ENCODE results near the gene GNRHR.
A peak's percentile ranks its signal among the peaks of the same experiment; 100 is the strongest.
"Not testable (repeated sequence)": the region's sequence is repeated elsewhere in the genome, so short reads cannot be mapped to it uniquely, and the experiment has no call there.

Gene GNRHR

DNA sequence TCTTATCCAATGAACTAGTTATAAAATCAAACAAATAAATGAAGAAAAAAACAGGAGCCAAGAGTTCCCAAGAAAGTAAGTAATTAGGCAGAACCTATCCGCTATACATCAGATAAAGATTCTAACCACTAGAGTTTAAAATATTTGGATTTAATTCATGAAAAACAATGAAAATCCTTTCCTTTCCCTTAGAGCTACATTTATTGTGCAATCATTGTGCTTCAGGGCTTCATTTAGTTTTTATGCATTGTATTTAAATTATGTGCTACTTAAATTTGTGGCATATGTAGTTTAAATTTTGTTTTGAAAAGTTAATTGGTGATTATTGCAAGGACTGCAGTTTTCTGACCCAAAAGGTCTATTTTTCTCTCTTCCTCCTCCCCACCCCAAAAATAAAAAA lies 17.9 kb downstream of the GNRHR start:
- no peak overlapping the region for H3K18ac ChIP-seq (ENCODE audit: low read depth in 1 of 2, low read length in 2 of 2)
- no peak overlapping the region for H4K8ac ChIP-seq (ENCODE audit: low read length)
- H2AK5ac ChIP-seq (ENCODE audit: low read length, severe bottlenecking), result no peak overlapping the region
- peaks cover 0 to 3% of the 10 kb centered on the region in 2 experiments for H3K36me3 ChIP-seq (ENCODE audit: control insufficient read depth in 1 of 2, insufficient read depth in 2 of 2, low read depth in 1 of 2, low read length in 2 of 2)
- no peaks in the 10 kb centered on the region for H3K9me3 ChIP-seq (ENCODE audit: control insufficient read depth, low read length)
- no peak overlapping the region for H2BK15ac ChIP-seq (ENCODE audit: low read depth, poor library complexity, severe bottlenecking)
- H3K9ac ChIP-seq (ENCODE audit: low read length), result no peak overlapping the region
- H3K27ac ChIP-seq (ENCODE audit: low read length, poor library complexity, severe bottlenecking), result no peak overlapping the region
- H2BK120ac ChIP-seq (ENCODE audit: low read depth, low read length), result no peak overlapping the region
- H3K79me1 ChIP-seq (replicated peaks; ENCODE audit: low read length, poor library complexity, severe bottlenecking), result no peaks in the 10 kb centered on the region
- H3K27me3 ChIP-seq (ENCODE audit: control insufficient read depth in 1 of 2, insufficient read depth in 1 of 2, low read length in 2 of 2), result no peaks in the 10 kb centered on the region
- H3K4me1 ChIP-seq (ENCODE audit: control insufficient read depth, insufficient read depth, low read depth, low read length), result no peaks in the 10 kb centered on the region
- H3K4me3 ChIP-seq (ENCODE audit: insufficient read depth in 1 of 2, low read depth in 1 of 2, low read length in 2 of 2), result no peak overlapping the region
- H3K23ac ChIP-seq (ENCODE audit: low read length in 2 of 2), result no peak overlapping the region
- no peak for DNase-seq
- no peak overlapping the region for H3K4ac ChIP-seq (ENCODE audit: low read depth in 1 of 2, low read length in 2 of 2)
- H3K14ac ChIP-seq (ENCODE audit: low read length in 2 of 2), result no peak overlapping the region
- H4K91ac ChIP-seq (ENCODE audit: low read length), result no peak overlapping the region
- no peak overlapping the region for H3K4me2 ChIP-seq (ENCODE audit: low read length, poor library complexity, severe bottlenecking)
- no peak overlapping the region for H2BK5ac ChIP-seq (ENCODE audit: low read depth, low read length, poor library complexity, severe bottlenecking)
- no peak overlapping the region for H2AFZ ChIP-seq (ENCODE audit: low read depth, low read length)
- H2BK12ac ChIP-seq (ENCODE audit: low read length in 2 of 2), result no peak overlapping the region
- WGBS, result no CpG with 5 or more reads among the region's 1 CpG

DNA sequence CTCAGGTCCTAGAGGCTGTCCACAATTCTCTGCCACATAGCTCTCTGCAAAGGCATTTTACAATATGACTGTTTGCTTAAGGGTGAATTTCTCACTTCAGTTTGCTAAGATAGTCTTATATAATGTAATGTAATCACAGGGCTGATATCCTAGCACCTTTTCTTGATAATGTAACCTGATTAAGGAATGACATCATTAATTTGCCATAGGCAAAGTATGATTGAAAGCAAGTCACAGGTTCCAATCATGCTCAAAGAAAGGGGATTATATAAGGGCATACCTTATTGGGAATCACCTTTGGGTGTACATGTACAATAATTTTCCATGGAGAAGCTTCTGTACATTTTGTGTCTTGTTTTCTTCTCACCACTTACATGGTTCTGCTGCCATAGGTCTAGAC lies 18.9 kb downstream of the GNRHR start:
- Histone ChIP-seq H4K91ac (ENCODE audit: low read length) (no peak overlapping the region), H2BK15ac (ENCODE audit: low read depth, poor library complexity, severe bottlenecking) (no peak overlapping the region), H3K18ac (ENCODE audit: low read depth in 1 of 2, low read length in 2 of 2) (no peak overlapping the region), H3K79me1 (replicated peaks; ENCODE audit: low read length, poor library complexity, severe bottlenecking) (no peaks in the 10 kb centered on the region), H2AFZ (ENCODE audit: low read depth, low read length) (no peak overlapping the region), H3K23ac (ENCODE audit: low read length in 2 of 2) (no peak overlapping the region), H3K4me1 (ENCODE audit: control insufficient read depth, insufficient read depth, low read depth, low read length) (no peaks in the 10 kb centered on the region), H3K4me3 (ENCODE audit: insufficient read depth in 1 of 2, low read depth in 1 of 2, low read length in 2 of 2) (no peak overlapping the region), H3K27me3 (ENCODE audit: control insufficient read depth in 1 of 2, insufficient read depth in 1 of 2, low read length in 2 of 2) (no peaks in the 10 kb centered on the region), H2BK12ac (ENCODE audit: low read length in 2 of 2) (no peak overlapping the region), H2BK120ac (ENCODE audit: low read depth, low read length) (no peak overlapping the region), H2AK5ac (ENCODE audit: low read length, severe bottlenecking) (no peak overlapping the region), H3K4me2 (ENCODE audit: low read length, poor library complexity, severe bottlenecking) (no peak overlapping the region), H3K9ac (ENCODE audit: low read length) (no peak overlapping the region), H4K8ac (ENCODE audit: low read length) (no peak overlapping the region), H3K27ac (ENCODE audit: low read length, poor library complexity, severe bottlenecking) (no peak overlapping the region), H2BK5ac (ENCODE audit: low read depth, low read length, poor library complexity, severe bottlenecking) (no peak overlapping the region), H3K14ac (ENCODE audit: low read length in 2 of 2) (no peak overlapping the region), H3K4ac (ENCODE audit: low read depth in 1 of 2, low read length in 2 of 2) (no peak overlapping the region), H3K36me3 (ENCODE audit: control insufficient read depth in 1 of 2, insufficient read depth in 2 of 2, low read depth in 1 of 2, low read length in 2 of 2) (peaks cover 0 to 3% of the 10 kb centered on the region in 2 experiments), H3K9me3 (ENCODE audit: control insufficient read depth, low read length) (no peaks in the 10 kb centered on the region)
- DNase-seq, result no peak

DNA sequence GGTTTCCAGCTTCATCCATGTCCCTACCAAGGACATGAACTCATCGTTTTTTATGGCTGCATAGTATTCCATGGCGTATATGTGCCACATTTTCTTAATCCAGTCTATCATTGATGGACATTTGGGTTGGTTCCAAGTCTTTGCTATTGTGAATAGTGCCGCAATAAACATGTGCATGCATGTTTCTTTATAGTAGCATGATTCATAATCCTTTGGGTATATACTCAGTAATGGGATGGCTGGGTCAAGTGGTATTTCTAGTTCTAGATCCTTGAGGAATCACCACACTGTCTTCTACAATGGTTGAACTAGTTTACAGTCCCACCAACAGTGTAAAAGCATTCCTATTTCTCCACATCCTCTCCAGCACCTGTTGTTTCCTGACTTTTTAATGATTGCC lies 23.7 kb downstream of the GNRHR start:
- not testable (repeated sequence) for H3K36me3 ChIP-seq (ENCODE audit: control insufficient read depth in 1 of 2, insufficient read depth in 2 of 2, low read depth in 1 of 2, low read length in 2 of 2); H2BK120ac ChIP-seq (ENCODE audit: low read depth, low read length); H3K27me3 ChIP-seq (ENCODE audit: control insufficient read depth in 1 of 2, insufficient read depth in 1 of 2, low read length in 2 of 2); H3K14ac ChIP-seq (ENCODE audit: low read length in 2 of 2); H2AK5ac ChIP-seq (ENCODE audit: low read length, severe bottlenecking); H3K23ac ChIP-seq (ENCODE audit: low read length in 2 of 2); H3K9me3 ChIP-seq (ENCODE audit: control insufficient read depth, low read length); H3K4me3 ChIP-seq (ENCODE audit: insufficient read depth in 1 of 2, low read depth in 1 of 2, low read length in 2 of 2); H2AFZ ChIP-seq (ENCODE audit: low read depth, low read length); H3K4me2 ChIP-seq (ENCODE audit: low read length, poor library complexity, severe bottlenecking); H3K18ac ChIP-seq (ENCODE audit: low read depth in 1 of 2, low read length in 2 of 2); H3K4ac ChIP-seq (ENCODE audit: low read depth in 1 of 2, low read length in 2 of 2); DNase-seq; H3K79me1 ChIP-seq (replicated peaks; ENCODE audit: low read length, poor library complexity, severe bottlenecking); H3K4me1 ChIP-seq (ENCODE audit: control insufficient read depth, insufficient read depth, low read depth, low read length); H2BK12ac ChIP-seq (ENCODE audit: low read length in 2 of 2); H4K8ac ChIP-seq (ENCODE audit: low read length); H3K9ac ChIP-seq (ENCODE audit: low read length); H3K27ac ChIP-seq (ENCODE audit: low read length, poor library complexity, severe bottlenecking); H2BK5ac ChIP-seq (ENCODE audit: low read depth, low read length, poor library complexity, severe bottlenecking); H4K91ac ChIP-seq (ENCODE audit: low read length); H2BK15ac ChIP-seq (ENCODE audit: low read depth, poor library complexity, severe bottlenecking)
- WGBS, result 85% methylated on average over 2 of the region's 3 CpGs

DNA sequence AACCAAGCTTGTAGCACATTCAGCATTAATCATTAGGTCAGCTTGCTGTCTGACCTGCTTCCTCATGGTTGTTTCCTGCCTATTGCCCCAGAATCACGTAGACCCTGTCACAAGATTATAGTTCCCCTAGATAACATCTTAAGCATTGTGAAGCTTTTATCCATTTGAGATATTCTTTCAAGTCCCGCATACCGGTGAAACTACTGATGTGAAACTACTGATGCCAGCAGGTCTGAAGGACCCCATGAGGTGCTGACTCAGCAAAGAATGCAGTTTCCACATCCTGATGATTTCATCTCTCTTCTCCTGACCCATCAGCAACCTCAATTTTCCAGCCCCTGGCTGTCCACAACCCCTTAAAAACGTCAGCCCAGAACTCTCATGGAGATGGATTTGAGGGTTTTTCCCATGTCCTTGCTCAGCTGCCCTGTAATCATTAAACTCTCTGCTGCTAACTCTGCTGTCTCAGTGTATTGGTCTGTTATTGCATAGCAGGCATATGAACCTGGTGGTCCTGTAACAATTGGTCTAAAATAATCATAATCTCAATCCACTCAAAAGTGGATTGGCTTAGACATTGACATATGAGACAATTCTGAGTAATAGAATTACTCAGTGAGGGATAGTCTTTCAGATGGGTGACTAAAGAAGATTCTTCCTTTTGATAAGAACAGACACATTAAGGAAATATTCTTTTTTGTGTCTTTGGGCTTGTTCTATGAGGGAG lies 26.9 kb downstream of the GNRHR start:
- Histone ChIP-seq H3K9ac (ENCODE audit: low read length) (no peak overlapping the region), H3K36me3 (ENCODE audit: control insufficient read depth in 1 of 2, insufficient read depth in 2 of 2, low read depth in 1 of 2, low read length in 2 of 2) (peaks cover 0 to 3% of the 10 kb centered on the region in 2 experiments), H2BK12ac (ENCODE audit: low read length in 2 of 2) (no peak overlapping the region), H3K4me1 (ENCODE audit: control insufficient read depth, insufficient read depth, low read depth, low read length) (no peaks in the 10 kb centered on the region), H4K8ac (ENCODE audit: low read length) (no peak overlapping the region), H3K23ac (ENCODE audit: low read length in 2 of 2) (no peak overlapping the region), H2BK15ac (ENCODE audit: low read depth, poor library complexity, severe bottlenecking) (no peak overlapping the region), H3K4me2 (ENCODE audit: low read length, poor library complexity, severe bottlenecking) (no peak overlapping the region), H3K14ac (ENCODE audit: low read length in 2 of 2) (no peak overlapping the region), H2AK5ac (ENCODE audit: low read length, severe bottlenecking) (no peak overlapping the region), H3K79me1 (replicated peaks; ENCODE audit: low read length, poor library complexity, severe bottlenecking) (peaks cover 1% of the 10 kb centered on the region), H3K27me3 (ENCODE audit: control insufficient read depth in 1 of 2, insufficient read depth in 1 of 2, low read length in 2 of 2) (no peaks in the 10 kb centered on the region), H3K4me3 (ENCODE audit: insufficient read depth in 1 of 2, low read depth in 1 of 2, low read length in 2 of 2) (peak overlapping the region in 1 of 2 experiments; percentile 36), H2AFZ (ENCODE audit: low read depth, low read length) (no peak overlapping the region), H4K91ac (ENCODE audit: low read length) (no peak overlapping the region), H3K4ac (ENCODE audit: low read depth in 1 of 2, low read length in 2 of 2) (no peak overlapping the region), H3K27ac (ENCODE audit: low read length, poor library complexity, severe bottlenecking) (peak overlapping the region; percentile 93), H2BK120ac (ENCODE audit: low read depth, low read length) (no peak overlapping the region), H3K18ac (ENCODE audit: low read depth in 1 of 2, low read length in 2 of 2) (no peak overlapping the region), H2BK5ac (ENCODE audit: low read depth, low read length, poor library complexity, severe bottlenecking) (no peak overlapping the region), H3K9me3 (ENCODE audit: control insufficient read depth, low read length) (peaks cover 6% of the 10 kb centered on the region)
- WGBS, result 51% methylated on average over 4 of the region's 4 CpGs
- DNase-seq, result peak; percentile 73
